ENCODE measurements around the gene ARHGEF39.

The ARHGEF39 gene

GRCh38 chr9:35664531-35665470 lies at the start of gene ARHGEF39:
ARHGEF39 (minus strand) TSS chr9:35665195; CDS start chr9:35665169, 26 bp downstream.
- DNase-seq = peak; percentile 82

- DNase-seq = no peak
Observed at GRCh38 chr9:35714123-35714522, 49.1 kb upstream of the ARHGEF39 start.

- no peak for DNase-seq
Observed at GRCh38 chr9:35713578-35713977, 48.6 kb upstream of the ARHGEF39 start.

- no peak for DNase-seq
Observed at GRCh38 chr9:35712762-35713400, 47.9 kb upstream of the ARHGEF39 start.

- DNase-seq = no peak
Observed at GRCh38 chr9:35711501-35712428, 46.8 kb upstream of the ARHGEF39 start.

- DNase-seq = no peak
Observed at GRCh38 chr9:35710818-35711500, 46.0 kb upstream of the ARHGEF39 start.

- no peak for DNase-seq
Observed at GRCh38 chr9:35708146-35708545, 43.2 kb upstream of the ARHGEF39 start.

- no peak for DNase-seq
Observed at GRCh38 chr9:35706951-35707350, 42.0 kb upstream of the ARHGEF39 start.

GRCh38 chr9:35705836-35706430 lies 40.9 kb upstream of the ARHGEF39 start:
- DNase-seq = no peak

- no peak for DNase-seq
Observed at GRCh38 chr9:35705372-35705771, 40.4 kb upstream of the ARHGEF39 start.

- DNase-seq = no peak
Observed at GRCh38 chr9:35703906-35704672, 39.1 kb upstream of the ARHGEF39 start.

GRCh38 chr9:35702696-35703095 lies 37.7 kb upstream of the ARHGEF39 start:
- no peak for DNase-seq

- DNase-seq = no peak
Observed at GRCh38 chr9:35700942-35701341, 35.9 kb upstream of the ARHGEF39 start.

GRCh38 chr9:35700031-35700430 lies 35.0 kb upstream of the ARHGEF39 start:
- DNase-seq = no peak

- no peak for DNase-seq
Observed at GRCh38 chr9:35698231-35698630, 33.2 kb upstream of the ARHGEF39 start.

GRCh38 chr9:35697486-35697885 lies 32.5 kb upstream of the ARHGEF39 start:
- no peak for DNase-seq

- DNase-seq = peak; percentile 38
Observed at GRCh38 chr9:35696520-35697215, 31.7 kb upstream of the ARHGEF39 start.

- DNase-seq = no peak
Observed at GRCh38 chr9:35695943-35696401, 31.0 kb upstream of the ARHGEF39 start.

- peak; percentile 33 for DNase-seq
Observed at GRCh38 chr9:35691757-35692301, 26.8 kb upstream of the ARHGEF39 start.

- no peak for DNase-seq
Observed at GRCh38 chr9:35691334-35691650, 26.3 kb upstream of the ARHGEF39 start.
